PC-3 (cell line): ENCODE data around the gene ABHD6.

Experiments used
- CTCF ChIP-seq: fragments of 300-600 bp; sonication (generic); conservative IDR thresholded peaks from 2 replicates; pipeline ENCODE4 v1.5.1; 2017; ENCODE audit warnings: antibody characterized with exemption, low read depth, mild to moderate bottlenecking, low read length
- EZH2 ChIP-seq: fragments of 300-600 bp; sonication (generic); IDR thresholded peaks from one replicate; pipeline ENCODE4 v1.6.1; 2017; ENCODE audit warnings: antibody characterized with exemption, mild to moderate bottlenecking, low read length; ENCODE audit not compliant: unreplicated experiment

GRCh38 chr3:58203541-58203940, 34.1 kb upstream of the ABHD6 start:
- TF ChIP-seq EZH2 = no peak
- no peak for TF ChIP-seq CTCF
